ENCODE data around the gene PITX2.

GRCh38 chr4:110615353-110616237 lies 7.3 kb downstream of the PITX2 start:
- TF ChIP-seq ZNF416 (tag by site-specific recombination; IDR thresholded peaks at IDR 0.05) (no peak), CTCF (tag by site-specific recombination; IDR thresholded peaks at IDR 0.05) (no peak), ZNF501 (tag by site-specific recombination; IDR thresholded peaks at IDR 0.05) (no peak), ZNF248 (tag by site-specific recombination; IDR thresholded peaks at IDR 0.05) (no peak), ZNF24 (tag by site-specific recombination; IDR thresholded peaks at IDR 0.05) (no peak), ZNF548 (tag by site-specific recombination; IDR thresholded peaks at IDR 0.05) (no peak), YY1 (tag by site-specific recombination; IDR thresholded peaks at IDR 0.05) (no peak), ZNF155 (tag by site-specific recombination; IDR thresholded peaks at IDR 0.05) (no peak), TCF7L2 (IDR thresholded peaks at IDR 0.05; ENCODE audit: borderline replicate concordance, low read depth, low read length) (no peak), KLF10 (tag by site-specific recombination; IDR thresholded peaks at IDR 0.05) (no peak), ZNF175 (tag by site-specific recombination; IDR thresholded peaks at IDR 0.05) (no peak), ZFP41 (tag by site-specific recombination; IDR thresholded peaks at IDR 0.05; ENCODE audit: borderline replicate concordance) (no peak), ZNF423 (tag by site-specific recombination; IDR thresholded peaks at IDR 0.05) (no peak), ZNF530 (tag by site-specific recombination; IDR thresholded peaks at IDR 0.05; ENCODE audit: low read depth) (no peak)
